ENCODE data around the gene F12.

- no peak for TF ChIP-seq CTCF (IDR thresholded peaks at IDR 0.05; ENCODE audit: extremely low read depth in 1 of 2, insufficient read depth in 1 of 2, low read depth in 1 of 2, low read length in 2 of 2)
- TF ChIP-seq EZH2 (IDR thresholded peaks at IDR 0.05; ENCODE audit: borderline replicate concordance, low read depth, low read length, severe bottlenecking), result no peak
- TF ChIP-seq POLR2AphosphoS5 (IDR thresholded peaks at IDR 0.05; ENCODE audit: insufficient read depth, low read depth, low read length), result no peak
- TF ChIP-seq POLR2A (IDR thresholded peaks at IDR 0.05; ENCODE audit: low read depth, low read length), result no peak
- TF ChIP-seq MYC (IDR thresholded peaks at IDR 0.05; ENCODE audit: low read depth, low read length), result peak; percentile 50
- no peak for TF ChIP-seq MAX (IDR thresholded peaks at IDR 0.05; ENCODE audit: insufficient read depth, insufficient read length)
These were observed 37.8 kb upstream of the F12 start for GRCh38 chr5:177447066-177447610.
